LHCN-M2 (cell line): ENCODE data around the gene PDE9A. TPM values are rescaled to one million over a fixed set of nuclear protein-coding genes. Genes with fewer than 3 reads are reported as not detected.

ENCODE experiments used
- DNase-seq: peaks from one replicate; pipeline ENCODE4 v3.0.0-alpha.2; 2012; ENCODE audit warnings: low read depth
- total RNA-seq: library from RNA; depleted of rRNA; stranded (reverse); fragments of >200 nt; gene quantifications from 2 replicates; pipeline ENCODE4 v1.2.3, GENCODE V29; 2014; rRNA removed

The PDE9A gene
- total RNA-seq, 1 experiment from 2014 or later: not detected

DNA sequence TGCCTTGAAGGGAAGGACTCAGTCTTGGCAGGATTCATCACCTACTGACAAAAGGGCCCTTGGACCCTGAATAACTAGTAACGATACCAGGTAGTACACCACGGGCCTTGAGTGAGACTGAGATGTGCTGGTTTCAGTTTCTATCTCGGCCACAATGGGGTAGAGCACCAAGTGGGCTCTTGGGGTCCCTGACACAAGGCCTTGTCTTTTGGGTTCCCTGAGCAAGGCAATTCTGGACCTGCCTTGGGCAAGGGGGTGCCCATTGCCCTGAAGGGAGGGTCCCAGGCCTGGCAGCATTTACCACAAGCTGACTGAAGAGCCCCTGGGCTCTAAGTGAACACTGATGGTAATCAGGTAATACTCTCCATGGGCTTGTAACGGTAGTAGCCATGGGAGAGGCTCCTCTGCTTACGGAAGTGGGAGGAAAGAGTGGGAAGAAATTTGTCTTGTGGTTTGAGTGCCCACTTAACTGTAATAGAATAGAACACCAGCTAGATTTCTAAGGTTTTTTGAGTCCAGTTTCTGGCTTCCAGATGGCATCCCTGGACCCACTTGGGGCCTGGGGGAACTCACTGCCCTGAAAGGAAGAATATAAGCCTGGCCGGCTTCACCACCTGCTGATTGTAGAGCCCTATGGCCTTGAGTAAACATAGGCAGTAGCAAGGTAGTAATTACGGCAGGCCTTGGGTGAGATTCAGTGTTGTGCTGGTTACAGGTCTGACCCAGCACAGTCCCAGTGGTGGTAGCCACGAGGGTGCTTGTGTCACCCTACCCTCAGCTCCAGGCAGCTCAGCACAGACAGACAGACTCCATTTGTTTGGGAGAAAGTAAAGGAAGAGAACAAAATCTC lies 167.4 kb downstream of the PDE9A start:
- no peak for DNase-seq

Other genes with a start within 250 kb of the PDE9A start
- gene UBASH3A, start 249.7 kb upstream of the PDE9A start, total RNA-seq: not detected in 2 replicates
- not detected in 2 replicates for gene RSPH1, start 157.4 kb upstream of the PDE9A start, total RNA-seq
- gene SLC37A1, start 139.8 kb upstream of the PDE9A start, total RNA-seq: not detected in 2 replicates
- 16.9 and 19.6 TPM in 2 replicates for gene WDR4, start 225.9 kb downstream of the PDE9A start, total RNA-seq
- gene NDUFV3, start 239.7 kb downstream of the PDE9A start, total RNA-seq: 62.0 and 63.3 TPM in 2 replicates